ENCODE results near the gene ARHGAP15.

ARHGAP15 gene

DNA sequence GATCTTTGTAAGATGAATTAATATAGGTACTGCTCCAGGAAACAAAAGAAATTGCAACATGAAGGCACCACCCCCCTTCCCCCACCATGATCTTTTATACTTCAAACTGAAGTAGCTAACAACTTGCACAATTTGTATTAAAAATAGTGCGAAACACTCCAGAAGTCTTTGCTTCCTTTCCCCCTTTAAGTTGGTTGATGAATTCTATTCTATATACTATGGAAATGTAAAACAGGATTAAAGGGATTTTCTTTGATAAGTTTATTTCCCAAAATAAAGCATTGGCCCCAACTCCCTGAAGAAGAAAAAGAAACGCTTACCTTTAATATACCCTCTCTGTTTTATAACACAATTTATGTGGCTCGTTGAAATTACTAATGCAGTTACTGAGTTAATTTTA lies 227.1 kb downstream of the ARHGAP15 start:
- H3K4me3 ChIP-seq (ENCODE audit: control insufficient read depth, low read depth, low read length), result no peak overlapping the region
- DNase-seq (ENCODE audit: low read depth), result no peak
- TF ChIP-seq, protein P1, sequence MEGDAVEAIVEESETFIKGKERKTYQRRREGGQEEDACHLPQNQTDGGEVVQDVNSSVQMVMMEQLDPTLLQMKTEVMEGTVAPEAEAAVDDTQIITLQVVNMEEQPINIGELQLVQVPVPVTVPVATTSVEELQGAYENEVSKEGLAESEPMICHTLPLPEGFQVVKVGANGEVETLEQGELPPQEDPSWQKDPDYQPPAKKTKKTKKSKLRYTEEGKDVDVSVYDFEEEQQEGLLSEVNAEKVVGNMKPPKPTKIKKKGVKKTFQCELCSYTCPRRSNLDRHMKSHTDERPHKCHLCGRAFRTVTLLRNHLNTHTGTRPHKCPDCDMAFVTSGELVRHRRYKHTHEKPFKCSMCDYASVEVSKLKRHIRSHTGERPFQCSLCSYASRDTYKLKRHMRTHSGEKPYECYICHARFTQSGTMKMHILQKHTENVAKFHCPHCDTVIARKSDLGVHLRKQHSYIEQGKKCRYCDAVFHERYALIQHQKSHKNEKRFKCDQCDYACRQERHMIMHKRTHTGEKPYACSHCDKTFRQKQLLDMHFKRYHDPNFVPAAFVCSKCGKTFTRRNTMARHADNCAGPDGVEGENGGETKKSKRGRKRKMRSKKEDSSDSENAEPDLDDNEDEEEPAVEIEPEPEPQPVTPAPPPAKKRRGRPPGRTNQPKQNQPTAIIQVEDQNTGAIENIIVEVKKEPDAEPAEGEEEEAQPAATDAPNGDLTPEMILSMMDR (IDR thresholded peaks at IDR 0.05; ENCODE audit: control insufficient read depth, insufficient read depth, low read depth, low read length, missing control alignments), result no peak

DNA sequence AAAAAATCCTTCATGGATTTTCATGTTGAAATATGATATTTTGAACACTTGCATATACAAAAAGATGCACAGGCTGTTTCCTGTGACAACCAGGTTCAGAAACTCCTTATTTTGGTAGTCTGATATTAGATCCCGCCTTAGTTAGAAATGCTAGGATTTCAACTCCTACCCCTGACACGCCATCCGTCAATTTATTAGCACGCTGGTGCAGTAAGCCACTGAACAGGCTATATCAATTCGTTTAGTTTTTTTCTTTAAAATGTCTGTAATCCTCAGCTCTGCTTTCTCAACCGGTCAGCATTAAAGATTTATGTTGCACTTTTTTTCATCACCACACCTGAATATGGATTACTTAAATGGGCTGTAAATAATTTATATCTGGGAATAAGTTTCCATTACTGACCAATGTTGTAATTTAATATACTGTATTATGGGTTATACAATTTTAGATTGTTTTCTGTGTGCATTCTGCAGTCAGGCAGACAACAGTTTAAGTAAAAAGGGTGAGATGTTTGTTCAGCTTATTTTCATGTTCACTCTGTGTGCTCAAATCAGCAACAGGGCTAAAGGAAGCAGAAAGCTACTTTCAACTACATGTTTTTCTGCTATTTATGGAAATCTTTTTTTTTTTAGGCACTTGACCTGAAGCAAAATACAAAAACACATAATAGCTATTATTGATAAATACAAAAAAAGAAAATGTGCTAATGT lies 227.7 kb downstream of the ARHGAP15 start:
- DNase-seq (ENCODE audit: low read depth), result no peak
- TF ChIP-seq, protein P1 (IDR thresholded peaks at IDR 0.05; ENCODE audit: control insufficient read depth, insufficient read depth, low read depth, low read length, missing control alignments), result no peak
- H3K4me3 ChIP-seq (ENCODE audit: control insufficient read depth, low read depth, low read length), result no peak overlapping the region

DNA sequence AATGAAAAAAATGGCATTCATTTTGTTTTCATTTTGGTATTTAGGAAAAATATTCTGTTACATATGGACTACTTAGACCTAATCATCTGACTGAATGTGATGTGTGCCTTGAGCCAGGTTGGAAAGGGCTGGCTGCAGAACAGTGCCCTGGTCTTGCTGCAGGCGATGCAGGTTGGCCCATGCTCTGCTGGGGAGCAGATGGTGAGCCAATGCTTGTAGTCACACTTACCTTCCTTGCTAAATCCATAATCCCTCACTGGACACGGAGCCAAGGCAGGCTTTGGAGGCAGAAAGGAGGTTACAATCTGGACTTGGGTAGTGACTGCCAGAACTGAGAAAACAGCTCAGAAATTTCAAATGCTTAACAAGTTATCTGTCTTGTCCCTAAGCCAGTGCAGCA lies 228.7 kb downstream of the ARHGAP15 start:
- no peak overlapping the region for H3K4me3 ChIP-seq (ENCODE audit: control insufficient read depth, low read depth, low read length)
- TF ChIP-seq, protein P1 (IDR thresholded peaks at IDR 0.05; ENCODE audit: control insufficient read depth, insufficient read depth, low read depth, low read length, missing control alignments), result no peak
- DNase-seq (ENCODE audit: low read depth), result no peak

DNA sequence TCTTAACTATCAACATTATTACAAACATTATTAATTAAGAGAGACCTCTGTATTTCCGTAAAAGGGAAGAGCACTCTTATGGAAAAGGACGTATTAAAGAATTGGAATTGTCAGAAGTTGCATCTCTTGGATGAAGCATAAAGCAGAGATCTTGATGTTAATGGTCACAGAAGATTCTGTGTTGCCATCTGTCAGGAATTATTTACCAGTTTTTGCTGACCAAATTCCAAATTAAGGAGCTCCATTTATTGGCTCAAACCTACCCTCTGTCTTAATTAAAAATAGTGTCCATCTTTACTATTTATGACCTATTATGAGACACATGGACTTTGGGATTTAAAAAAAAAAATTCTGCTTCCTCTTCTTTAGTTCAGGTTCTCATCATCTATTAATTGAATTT lies 232.1 kb downstream of the ARHGAP15 start:
- TF ChIP-seq, protein P1 (IDR thresholded peaks at IDR 0.05; ENCODE audit: control insufficient read depth, insufficient read depth, low read depth, low read length, missing control alignments), result no peak
- H3K4me3 ChIP-seq (ENCODE audit: control insufficient read depth, low read depth, low read length), result no peak overlapping the region
- no peak for DNase-seq (ENCODE audit: low read depth)

DNA sequence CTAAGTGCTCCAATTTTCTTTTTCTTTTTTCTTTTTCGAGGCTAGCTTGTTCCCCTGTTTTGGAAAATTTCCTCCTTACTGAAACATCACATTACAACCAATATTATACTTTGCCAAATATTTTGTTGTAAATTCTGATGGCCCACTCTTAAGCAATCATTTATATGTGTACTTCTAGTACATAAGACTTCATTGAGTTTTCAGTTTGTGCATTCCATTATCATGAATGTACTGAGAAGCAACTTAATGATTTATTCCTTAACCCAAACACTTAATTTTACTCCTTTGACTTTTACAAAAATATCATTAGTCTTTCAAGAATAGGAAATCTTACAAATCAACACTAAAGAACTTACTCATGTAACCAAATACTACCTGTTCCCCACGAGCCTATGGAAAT lies 242.4 kb downstream of the ARHGAP15 start:
- H3K4me3 ChIP-seq (ENCODE audit: control insufficient read depth, low read depth, low read length), result no peak overlapping the region
- no peak for DNase-seq (ENCODE audit: low read depth)
- TF ChIP-seq, protein P1 (IDR thresholded peaks at IDR 0.05; ENCODE audit: control insufficient read depth, insufficient read depth, low read depth, low read length, missing control alignments), result no peak

DNA sequence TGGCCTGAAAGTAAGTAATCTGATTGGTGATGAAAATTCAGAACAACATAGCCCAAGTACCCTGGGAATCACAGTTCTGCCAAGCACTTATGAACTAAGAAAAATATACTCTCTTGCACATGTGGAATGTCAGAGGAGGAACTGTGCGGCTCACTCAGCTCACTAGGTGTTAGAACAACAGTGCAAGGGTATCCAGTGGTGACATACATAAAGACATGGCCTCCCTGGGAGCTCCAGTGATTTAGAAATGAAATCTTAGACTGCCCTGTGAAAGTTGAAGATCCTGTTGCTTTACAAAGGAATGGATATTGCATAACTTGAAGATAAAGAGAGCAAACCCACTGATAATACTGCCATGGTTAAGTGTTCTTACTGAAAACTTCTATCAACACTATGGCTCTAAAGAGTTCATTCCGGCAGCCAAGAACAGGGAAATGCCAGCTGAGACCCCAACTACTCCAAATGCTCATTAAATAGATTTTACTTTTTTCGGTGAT lies 246.2 kb downstream of the ARHGAP15 start:
- no peak for DNase-seq (ENCODE audit: low read depth)
- no peak overlapping the region for H3K4me3 ChIP-seq (ENCODE audit: control insufficient read depth, low read depth, low read length)
- TF ChIP-seq, protein P1 (IDR thresholded peaks at IDR 0.05; ENCODE audit: control insufficient read depth, insufficient read depth, low read depth, low read length, missing control alignments), result no peak

Measured in AG09309 (cell line).